MM.1S (cell line): ENCODE results near the gene SH3RF3.

Experiments
- DNase-seq: peaks from one replicate; pipeline ENCODE4 v3.0.0-alpha.2; 2015
- H2AFZ ChIP-seq: fragments of 300-600 bp; sonication (generic); 2 replicates; pipeline ENCODE4 v1.6.0; 2016; ENCODE audit warnings: antibody characterized with exemption, low read length
- H3F3A ChIP-seq: fragments of 300-600 bp; sonication (generic); 2 replicates; pipeline ENCODE4 v1.6.1; 2016; ENCODE audit warnings: mild to moderate bottlenecking, antibody characterized with exemption, low read length, moderate library complexity, mixed read lengths; ENCODE audit not compliant: insufficient read depth
- H3K27ac ChIP-seq: fragments of 300-600 bp; sonication (generic); 2 replicates; pipeline ENCODE4 v1.5.1; 2016; ENCODE audit warnings: mild to moderate bottlenecking, low read length
- H3K27me3 ChIP-seq: fragments of 300-600 bp; sonication (generic); replicated peaks from 2 replicates; pipeline ENCODE4 v1.6.0; 2016; ENCODE audit warnings: low read length; ENCODE audit not compliant: insufficient read depth
- H3K36me3 ChIP-seq: fragments of 300-600 bp; sonication (generic); replicated peaks from 2 replicates; pipeline ENCODE4 v1.6.1; 2016; ENCODE audit warnings: mild to moderate bottlenecking, low read length, mixed read lengths; ENCODE audit not compliant: insufficient read depth
- H3K4me1 ChIP-seq: fragments of 300-600 bp; sonication (generic); 2 replicates; pipeline ENCODE4 v1.6.1; 2016; ENCODE audit warnings: low read length, mixed read lengths
- H3K4me2 ChIP-seq: fragments of 300-600 bp; sonication (generic); 2 replicates; pipeline ENCODE4 v1.6.0; 2016; ENCODE audit warnings: low read depth, low read length
- H3K4me3 ChIP-seq: fragments of 300-600 bp; sonication (generic); 2 replicates; pipeline ENCODE4 v1.5.1; 2016; ENCODE audit warnings: low read length, mixed read lengths
- H3K79me2 ChIP-seq: fragments of 300-600 bp; sonication (generic); 2 replicates; pipeline ENCODE4 v1.6.1; 2016; ENCODE audit warnings: mixed run types, low read length, mixed read lengths
- H3K9ac ChIP-seq: fragments of 300-600 bp; sonication (generic); 2 replicates; pipeline ENCODE4 v1.6.1; 2016; ENCODE audit warnings: low read length, mixed read lengths
- H3K9me2 ChIP-seq: fragments of 300-600 bp; sonication (generic); replicated peaks from 2 replicates; pipeline ENCODE4 v1.6.1; 2016; ENCODE audit warnings: mild to moderate bottlenecking, low read length, mixed read lengths; ENCODE audit not compliant: insufficient read depth
- H3K9me3 ChIP-seq: fragments of 300-600 bp; sonication (generic); replicated peaks from 2 replicates; pipeline ENCODE4 v1.6.1; 2016; ENCODE audit warnings: mild to moderate bottlenecking, low read length, mixed read lengths; ENCODE audit not compliant: insufficient read depth
- H4K20me1 ChIP-seq: fragments of 300-600 bp; sonication (generic); 2 replicates; pipeline ENCODE4 v1.6.1; 2016; ENCODE audit warnings: mild to moderate bottlenecking, low read length, moderate library complexity, mixed read lengths; ENCODE audit not compliant: insufficient read depth
- EZH2 ChIP-seq: fragments of 300-600 bp; sonication (generic); optimal IDR thresholded peaks from 2 replicates; pipeline ENCODE3; 2017; ENCODE audit warnings: low read depth, mild to moderate bottlenecking, antibody characterized with exemption, low read length, mixed read lengths
- EZH2phosphoT487 ChIP-seq: fragments of 300-600 bp; sonication (generic); IDR thresholded peaks from 2 replicates; pipeline ENCODE4 v1.6.1; 2018; ENCODE audit warnings: antibody characterized with exemption, low read length
- TF ChIP-seq, protein P1 (sequence below): fragments of 300-600 bp; sonication (generic); IDR thresholded peaks from 2 replicates; pipeline ENCODE4 v1.5.1; 2016; ENCODE audit warnings: antibody characterized with exemption, low read length, mixed read lengths

The SH3RF3 gene

DNA sequence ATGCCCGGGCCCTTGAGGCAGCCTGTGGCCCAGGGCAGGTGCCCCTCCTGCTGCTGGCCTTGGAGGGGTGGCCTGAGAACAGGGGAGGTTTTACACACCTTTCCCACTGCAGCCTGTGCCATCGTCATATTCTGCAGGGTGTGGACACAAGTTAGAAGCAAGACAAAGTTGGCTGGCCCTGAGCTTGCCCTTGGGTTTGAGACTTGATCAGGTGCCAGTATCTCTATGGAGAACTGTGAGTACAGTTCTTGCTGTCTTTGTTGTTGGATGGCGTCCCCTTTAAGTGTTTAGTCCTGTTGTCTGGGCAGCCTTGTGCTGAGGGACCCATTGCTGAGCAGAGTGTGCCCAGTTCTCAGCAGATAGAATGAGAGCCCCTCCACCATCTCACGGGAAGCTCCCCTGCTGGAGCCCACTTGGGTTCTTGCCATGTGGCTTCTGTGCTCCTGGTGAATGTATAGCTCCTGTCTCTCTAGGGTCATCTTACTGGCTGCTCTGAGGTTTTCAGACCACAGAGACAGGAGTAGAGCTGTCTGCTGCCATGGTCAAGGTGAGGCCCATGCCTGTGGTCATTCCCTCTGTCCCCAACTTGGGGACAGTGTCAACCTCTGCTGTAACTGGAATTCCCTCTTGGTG lies 115.9 kb downstream of the SH3RF3 start:
- 0 out of 2 replicates have a peak overlapping the region, but pooled peaks have one; percentile 19 for H3K4me2 ChIP-seq
- peaks cover 84% of the 10 kb centered on the region for H3K79me2 ChIP-seq
- H3K27ac ChIP-seq, result no peak overlapping the region
- H4K20me1 ChIP-seq, result no peaks in the 10 kb centered on the region
- H3K36me3 ChIP-seq, result no peaks in the 10 kb centered on the region
- H3F3A ChIP-seq, result peaks cover 2% of the 10 kb centered on the region; the same call in 1 of the 2 replicates
- TF ChIP-seq, protein P1, sequence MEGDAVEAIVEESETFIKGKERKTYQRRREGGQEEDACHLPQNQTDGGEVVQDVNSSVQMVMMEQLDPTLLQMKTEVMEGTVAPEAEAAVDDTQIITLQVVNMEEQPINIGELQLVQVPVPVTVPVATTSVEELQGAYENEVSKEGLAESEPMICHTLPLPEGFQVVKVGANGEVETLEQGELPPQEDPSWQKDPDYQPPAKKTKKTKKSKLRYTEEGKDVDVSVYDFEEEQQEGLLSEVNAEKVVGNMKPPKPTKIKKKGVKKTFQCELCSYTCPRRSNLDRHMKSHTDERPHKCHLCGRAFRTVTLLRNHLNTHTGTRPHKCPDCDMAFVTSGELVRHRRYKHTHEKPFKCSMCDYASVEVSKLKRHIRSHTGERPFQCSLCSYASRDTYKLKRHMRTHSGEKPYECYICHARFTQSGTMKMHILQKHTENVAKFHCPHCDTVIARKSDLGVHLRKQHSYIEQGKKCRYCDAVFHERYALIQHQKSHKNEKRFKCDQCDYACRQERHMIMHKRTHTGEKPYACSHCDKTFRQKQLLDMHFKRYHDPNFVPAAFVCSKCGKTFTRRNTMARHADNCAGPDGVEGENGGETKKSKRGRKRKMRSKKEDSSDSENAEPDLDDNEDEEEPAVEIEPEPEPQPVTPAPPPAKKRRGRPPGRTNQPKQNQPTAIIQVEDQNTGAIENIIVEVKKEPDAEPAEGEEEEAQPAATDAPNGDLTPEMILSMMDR, result no peak
- no peak for TF ChIP-seq EZH2phosphoT487
- TF ChIP-seq EZH2, result no peak
- H3K9me2 ChIP-seq, result no peaks in the 10 kb centered on the region
- no peak overlapping the region for H3K4me3 ChIP-seq
- H3K9me3 ChIP-seq, result no peaks in the 10 kb centered on the region
- no peak overlapping the region for H2AFZ ChIP-seq
- DNase-seq, result no peak
- H3K4me1 ChIP-seq, result peaks cover 28% of the 10 kb centered on the region
- no peak overlapping the region for H3K9ac ChIP-seq
- H3K27me3 ChIP-seq, result no peaks in the 10 kb centered on the region

DNA sequence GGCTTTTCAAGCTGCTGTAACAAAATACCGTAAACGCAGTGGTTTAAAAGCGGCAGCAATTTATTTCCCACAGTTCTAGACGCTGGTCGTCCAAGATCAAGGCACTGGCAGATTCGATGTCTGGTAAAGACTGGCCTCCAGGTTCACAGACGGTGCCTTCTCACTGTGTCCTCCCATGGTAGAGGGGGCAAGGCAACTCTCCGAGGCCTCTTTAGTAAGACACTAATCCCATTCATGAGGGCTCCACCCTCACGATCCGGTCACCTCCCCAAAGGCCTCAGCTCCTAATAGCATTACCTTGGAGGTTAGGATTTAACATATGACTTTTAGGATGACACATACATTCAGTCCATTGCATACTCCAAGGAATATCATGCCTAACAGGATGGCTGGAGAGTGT lies 117.2 kb downstream of the SH3RF3 start:
- peaks cover 77% of the 10 kb centered on the region for H3K79me2 ChIP-seq
- no peaks in the 10 kb centered on the region for H3K9me2 ChIP-seq
- no peak overlapping the region for H2AFZ ChIP-seq
- DNase-seq, result no peak
- no peak overlapping the region for H3K27ac ChIP-seq
- peaks cover 2% of the 10 kb centered on the region; the same call in 1 of the 2 replicates for H3F3A ChIP-seq
- TF ChIP-seq, protein P1, result no peak
- no peak for TF ChIP-seq EZH2phosphoT487
- no peak for TF ChIP-seq EZH2
- no peaks in the 10 kb centered on the region for H4K20me1 ChIP-seq
- H3K4me3 ChIP-seq, result no peak overlapping the region
- H3K9ac ChIP-seq, result no peak overlapping the region
- no peaks in the 10 kb centered on the region for H3K9me3 ChIP-seq
- H3K27me3 ChIP-seq, result no peaks in the 10 kb centered on the region
- no peak overlapping the region for H3K4me2 ChIP-seq
- no peaks in the 10 kb centered on the region for H3K36me3 ChIP-seq
- H3K4me1 ChIP-seq, result peaks cover 28% of the 10 kb centered on the region

DNA sequence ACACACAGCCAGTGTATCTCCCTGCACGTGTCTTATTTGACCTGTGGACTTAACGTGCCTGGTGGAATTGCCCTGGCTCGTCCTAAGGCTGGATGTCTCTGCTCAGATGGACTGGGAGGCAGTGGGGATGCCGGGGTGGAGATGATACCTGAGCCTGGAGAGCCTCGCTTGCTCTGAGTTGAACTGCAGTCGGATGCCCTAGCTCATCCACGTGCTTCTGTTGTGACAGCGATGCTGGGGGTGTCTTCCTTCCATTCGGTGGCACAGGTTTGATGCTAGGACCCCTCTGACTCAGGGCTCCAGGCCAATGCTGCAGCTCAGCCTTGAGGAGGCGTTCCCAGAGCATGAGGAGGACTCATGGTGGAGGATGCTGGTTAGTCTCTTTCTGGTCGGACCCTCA lies 117.6 kb downstream of the SH3RF3 start:
- H3K4me1 ChIP-seq, result peaks cover 28% of the 10 kb centered on the region
- H3K9ac ChIP-seq, result no peak overlapping the region
- no peak overlapping the region for H3K4me2 ChIP-seq
- no peaks in the 10 kb centered on the region for H4K20me1 ChIP-seq
- TF ChIP-seq EZH2 (no peak), EZH2phosphoT487 (no peak)
- TF ChIP-seq, protein P1, result no peak
- H3K9me2 ChIP-seq, result no peaks in the 10 kb centered on the region
- H3K27me3 ChIP-seq, result no peaks in the 10 kb centered on the region
- no peak for DNase-seq
- peaks cover 2% of the 10 kb centered on the region; the same call in 1 of the 2 replicates for H3F3A ChIP-seq
- no peak overlapping the region for H2AFZ ChIP-seq
- H3K9me3 ChIP-seq, result no peaks in the 10 kb centered on the region
- no peak overlapping the region for H3K4me3 ChIP-seq
- no peaks in the 10 kb centered on the region for H3K36me3 ChIP-seq
- no peak overlapping the region for H3K27ac ChIP-seq
- H3K79me2 ChIP-seq, result peaks cover 75% of the 10 kb centered on the region
